Measurements from ENCODE around the gene INTU.
"Not testable (repeated sequence)": the region's sequence is repeated elsewhere in the genome, so short reads cannot be mapped to it uniquely, and the experiment has no call there.

Gene INTU

DNA sequence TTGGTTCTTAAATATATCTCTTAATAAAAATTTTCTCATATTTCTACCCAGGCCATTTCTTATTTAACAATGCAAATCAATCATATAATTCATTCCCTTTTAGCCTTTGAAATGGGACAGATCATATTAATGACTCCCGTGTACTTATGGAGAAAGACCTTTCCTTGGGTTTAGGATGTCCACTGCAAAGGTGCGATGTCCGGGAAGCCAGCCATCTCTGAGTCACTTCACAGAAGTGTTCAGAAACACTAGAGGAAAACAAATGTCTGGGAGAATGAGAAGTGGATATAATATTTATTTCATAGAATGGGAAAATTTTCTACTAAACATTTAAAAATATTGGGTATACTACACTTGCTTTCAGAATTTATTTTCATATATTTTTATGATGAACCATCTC lies 15.3 kb downstream of the INTU start:
- DNase-seq: no peak

- DNase-seq: not testable (repeated sequence)
Measured at GRCh38 chr4:127655590-127655989, 22.8 kb downstream of the INTU start.

- DNase-seq: no peak
Measured at GRCh38 chr4:127656047-127656680, 23.4 kb downstream of the INTU start.

GRCh38 chr4:127660284-127660885 lies 27.6 kb downstream of the INTU start:
- DNase-seq: no peak

DNA sequence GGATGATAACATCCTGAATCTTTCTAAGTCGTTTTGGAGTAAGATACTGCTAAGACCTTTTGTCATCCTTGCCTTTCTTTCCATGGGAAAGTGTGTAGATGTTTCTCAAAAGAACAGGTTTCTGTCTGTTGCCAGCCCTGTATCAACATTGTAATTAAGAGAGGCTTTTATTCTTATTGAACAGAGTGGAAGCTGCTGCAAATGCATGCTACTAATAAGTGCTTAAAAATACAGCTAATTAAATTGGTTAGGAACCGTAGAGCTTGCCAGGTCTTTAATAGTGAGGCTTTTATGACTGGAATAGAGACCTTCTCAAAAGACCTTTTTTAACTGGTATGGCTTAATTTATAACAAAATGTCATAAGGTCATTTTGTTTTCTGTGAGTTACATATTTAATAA lies 34.4 kb downstream of the INTU start:
- no peak for DNase-seq

DNA sequence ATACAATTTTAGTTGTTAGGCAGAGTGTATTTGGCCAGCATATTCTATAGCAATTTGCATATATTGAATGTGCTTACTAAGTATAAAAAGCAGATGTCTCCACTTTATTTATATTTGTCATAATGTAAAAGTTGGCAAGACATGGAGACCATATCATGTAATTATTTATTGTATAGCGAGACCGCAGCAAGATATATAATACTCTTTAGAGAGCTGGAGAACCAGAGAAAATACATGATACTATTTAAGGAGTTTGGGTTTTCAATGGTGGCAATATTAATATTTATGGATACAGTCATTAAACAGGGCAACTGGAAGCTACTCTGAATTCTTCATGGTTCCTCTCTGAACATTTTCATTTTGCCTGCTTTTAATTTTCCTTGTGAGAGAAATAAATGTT lies 35.0 kb downstream of the INTU start:
- no peak for DNase-seq

- DNase-seq: no peak
Measured at GRCh38 chr4:127668770-127669169, 36.0 kb downstream of the INTU start.

- no peak for DNase-seq
Measured at GRCh38 chr4:127669691-127670090, 36.9 kb downstream of the INTU start.

DNA sequence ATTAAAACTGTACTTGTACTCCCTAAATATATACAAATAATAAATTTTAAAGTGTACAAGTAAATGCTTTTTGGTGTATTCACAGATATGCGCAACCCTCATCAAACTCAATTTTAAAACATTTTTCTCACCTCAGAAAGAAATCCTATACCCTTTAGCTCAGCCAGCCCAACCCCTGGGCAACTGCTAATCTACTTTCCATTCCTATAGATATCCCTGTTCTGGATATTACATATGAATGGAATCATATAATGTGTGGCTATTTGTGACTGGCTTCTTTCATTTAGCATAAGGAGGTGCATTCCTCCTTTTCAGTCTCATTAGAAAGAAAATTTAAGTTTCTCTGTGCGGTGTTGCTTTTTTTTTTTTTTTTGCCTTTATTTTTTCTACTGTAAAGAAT lies 39.4 kb downstream of the INTU start:
- DNase-seq: no peak

DNA sequence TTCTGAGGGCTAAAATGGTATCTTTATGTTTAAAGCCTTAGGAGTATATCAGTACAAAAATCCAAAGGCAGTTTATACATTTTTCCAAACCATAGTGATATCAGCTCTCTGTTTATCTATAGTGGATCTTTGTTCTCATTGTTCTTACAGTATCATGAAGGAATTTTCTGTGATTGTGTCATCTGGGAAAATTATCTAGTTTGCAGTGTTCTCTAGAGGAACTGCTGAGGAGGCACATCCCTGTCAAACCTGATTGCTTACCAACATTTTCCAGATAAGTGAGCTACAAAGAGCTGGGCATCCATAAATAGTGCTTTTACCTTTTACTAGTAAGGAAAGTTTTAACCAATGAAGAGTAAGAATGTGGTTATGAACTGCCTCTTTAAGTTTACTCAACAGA lies 52.5 kb downstream of the INTU start:
- no peak for DNase-seq

DNA sequence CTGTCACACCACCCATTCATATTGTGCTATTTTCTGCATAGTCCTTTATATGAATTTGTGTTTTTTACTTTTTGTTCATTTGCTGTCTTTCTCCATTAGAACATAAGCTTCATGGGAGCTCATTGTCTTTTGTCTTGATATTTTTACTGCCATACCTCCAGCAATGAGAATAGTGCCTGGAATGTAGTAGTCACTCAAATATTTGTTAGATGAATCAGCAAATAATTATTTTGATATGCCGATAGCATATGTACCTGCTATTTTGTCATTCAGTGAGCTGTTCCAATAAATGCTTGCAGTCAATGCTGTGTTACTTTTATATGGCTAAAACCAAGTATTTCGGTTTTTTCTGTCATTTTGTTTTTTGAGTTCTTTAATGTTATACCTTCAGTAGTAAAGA lies 53.9 kb downstream of the INTU start:
- DNase-seq: no peak

GRCh38 chr4:127687580-127687979 lies 54.8 kb downstream of the INTU start:
- DNase-seq: no peak

GRCh38 chr4:127698789-127699200 lies 66.0 kb downstream of the INTU start:
- no peak for DNase-seq

DNA sequence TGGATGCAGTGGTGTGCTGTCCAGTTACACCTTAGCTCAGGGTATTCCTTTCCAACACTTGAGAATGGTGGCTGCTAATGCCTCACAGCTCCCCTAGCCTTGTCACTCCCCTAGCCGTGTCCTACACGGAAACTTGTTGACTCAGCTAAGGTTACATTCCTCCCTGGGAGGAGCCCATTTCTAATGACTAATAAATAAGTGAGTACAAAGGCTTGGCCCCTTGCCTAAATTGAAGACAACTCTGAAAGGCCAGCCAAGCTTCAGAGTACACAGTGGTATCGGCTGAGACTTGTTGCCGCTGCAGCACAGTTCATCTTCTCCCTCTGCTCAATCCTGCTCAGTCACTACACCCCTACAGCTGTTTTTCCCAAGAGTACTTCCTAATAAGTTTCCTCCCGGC lies 76.2 kb downstream of the INTU start:
- DNase-seq: no peak

DNA sequence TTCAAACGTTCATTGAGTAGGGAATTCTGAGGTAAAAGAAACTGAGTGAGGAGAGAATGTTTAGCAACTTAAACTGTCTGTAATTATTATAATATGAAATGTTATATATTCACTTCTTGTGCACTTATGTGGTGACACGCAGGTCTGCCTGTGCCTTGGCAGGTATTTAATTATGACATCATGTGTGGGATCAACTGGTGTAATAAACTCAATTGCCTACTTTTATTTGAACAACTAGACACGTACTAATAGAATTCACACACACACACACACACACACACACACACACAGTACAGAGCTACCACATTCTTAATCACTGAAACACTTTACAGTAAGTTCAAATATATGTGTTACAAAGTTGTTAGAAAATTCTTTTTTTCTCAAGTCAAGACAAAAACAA lies 76.7 kb downstream of the INTU start:
- no peak for DNase-seq

DNA sequence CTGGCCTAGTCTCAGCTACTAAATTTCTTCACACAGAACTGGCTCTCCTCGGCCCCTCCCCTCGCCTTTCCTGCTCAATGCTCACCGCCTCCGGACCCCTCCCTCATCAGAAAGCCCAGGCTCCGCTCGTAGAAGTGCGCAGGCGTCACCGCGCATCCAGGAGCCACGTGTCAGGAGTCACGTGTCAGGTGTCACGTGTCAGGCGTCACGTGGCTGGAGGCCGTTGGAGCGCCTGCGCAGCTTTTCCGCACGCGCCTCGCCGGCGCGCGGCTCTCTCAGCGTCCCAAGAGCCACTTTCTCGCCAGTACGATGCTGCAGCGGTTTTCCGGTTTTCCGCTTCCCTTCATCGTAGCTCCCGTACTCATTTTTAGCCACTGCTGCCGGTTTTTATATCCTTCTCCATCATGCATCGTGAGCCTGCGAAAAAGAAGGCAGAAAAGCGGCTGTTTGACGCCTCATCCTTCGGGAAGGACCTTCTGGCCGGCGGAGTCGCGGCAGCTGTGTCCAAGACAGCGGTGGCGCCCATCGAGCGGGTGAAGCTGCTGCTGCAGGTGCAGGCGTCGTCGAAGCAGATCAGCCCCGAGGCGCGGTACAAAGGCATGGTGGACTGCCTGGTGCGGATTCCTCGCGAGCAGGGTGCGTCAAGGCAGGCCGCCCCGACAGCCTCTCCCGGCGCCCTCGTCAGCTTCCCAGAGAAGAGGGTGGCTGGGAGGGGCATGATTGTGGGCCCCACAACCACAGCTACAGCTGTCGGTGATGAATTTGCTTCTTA lies 97.6 kb downstream of the INTU start, which contains the start of gene SLC25A31:
SLC25A31 (plus strand) TSS at position 259 of the 772 bp plus-strand sequence; CDS start at position 405, 146 bp downstream.
- no peak for DNase-seq

- no peak for DNase-seq
Measured at GRCh38 chr4:127731406-127731805, 98.6 kb downstream of the INTU start.

- no peak for DNase-seq
Measured at GRCh38 chr4:127732623-127733328, 100.0 kb downstream of the INTU start.

GRCh38 chr4:127734976-127735375 lies 102.2 kb downstream of the INTU start:
- no peak for DNase-seq

DNA sequence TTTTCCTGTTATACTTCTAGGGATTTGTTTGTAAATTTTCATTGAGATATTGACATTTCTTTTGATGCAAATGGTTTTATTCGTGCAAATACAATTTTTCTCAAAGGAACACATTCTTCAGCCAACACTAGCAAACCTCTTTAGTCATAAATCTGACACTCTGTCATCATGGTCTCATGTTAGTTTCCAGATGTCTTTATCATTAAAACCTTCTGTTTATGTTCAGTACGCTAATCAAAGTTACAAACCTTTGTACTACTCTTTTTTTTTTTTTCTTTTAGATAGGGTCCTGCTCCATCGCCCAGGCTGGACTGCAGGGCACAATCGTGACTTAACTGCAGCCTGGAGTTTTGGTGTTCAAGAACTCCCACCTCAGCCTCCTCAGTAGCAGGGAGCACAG lies 104.5 kb downstream of the INTU start:
- DNase-seq: no peak

- DNase-seq: no peak
Measured at GRCh38 chr4:127741247-127741646, 108.5 kb downstream of the INTU start.

GRCh38 chr4:127747883-127748282 lies 115.1 kb downstream of the INTU start:
- no peak for DNase-seq

- no peak for DNase-seq
Measured at GRCh38 chr4:127748957-127749356, 116.2 kb downstream of the INTU start.

DNA sequence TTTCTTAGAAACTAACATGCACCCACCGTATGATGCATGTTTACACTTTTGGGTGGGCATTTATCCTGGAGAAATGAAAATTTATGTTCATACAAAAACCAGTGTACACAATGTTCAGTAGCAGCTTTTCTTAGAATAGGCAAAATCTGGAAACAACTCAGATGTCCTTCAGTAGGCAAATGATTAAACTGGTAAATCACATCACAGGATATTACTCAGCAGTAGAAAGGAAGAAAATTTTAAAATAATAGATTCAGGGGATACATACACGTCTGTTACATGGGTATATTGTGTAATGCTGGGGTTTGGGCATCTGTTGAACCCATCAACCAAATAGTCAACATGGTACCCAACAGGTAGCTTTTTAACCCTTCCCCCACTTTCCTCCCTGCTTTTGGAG lies 124.1 kb downstream of the INTU start:
- DNase-seq: no peak

Measured in CD4-positive, alpha-beta T cell treated with Interleukin-17A for 4 hours (primary cell).